ENCODE results near the gene BRINP1. TPM values are rescaled to one million over a fixed set of nuclear protein-coding genes. Genes with fewer than 3 reads are reported as not detected.

Gene BRINP1
- total RNA-seq, 3 donors from 2014 or later (not counting 1 experiment from before 2014, with no cell fraction given), result not detected

GRCh38 chr9:119310741-119311140 is 58.5 kb downstream of the BRINP1 start:
- no peak for DNase-seq
- H3K27ac Mint-ChIP-seq, result no peak overlapping the region
- H3K27me3 Mint-ChIP-seq (ENCODE audit: low read depth in 2 of 2), result no peaks in the 10 kb centered on the region
- H3K36me3 Mint-ChIP-seq, result no peaks in the 10 kb centered on the region
- TF ChIP-seq CTCF (IDR thresholded peaks at IDR 0.05), result no peak
- H3K27me3 ChIP-seq (ENCODE audit: control insufficient read depth, insufficient read depth, low read length), result no peaks in the 10 kb centered on the region
- H3K36me3 ChIP-seq (ENCODE audit: control insufficient read depth, insufficient read depth, low read length), result no peaks in the 10 kb centered on the region
- no peak overlapping the region for H3K4me3 Mint-ChIP-seq
- no peaks in the 10 kb centered on the region for H3K4me1 ChIP-seq (ENCODE audit: control insufficient read depth, insufficient read depth, low read length)
- H3K4me3 ChIP-seq (ENCODE audit: low read length), result no peak overlapping the region
- ATAC-seq, result no peak
- WGBS (ENCODE audit: insufficient coverage), result 47% methylated on average over 5 of the region's 5 CpGs
- peaks cover 5 to 7% of the 10 kb centered on the region in 2 donors for H3K9me3 Mint-ChIP-seq
- H3K4me1 Mint-ChIP-seq, result no peaks in the 10 kb centered on the region
- no peaks in the 10 kb centered on the region for H3K9me3 ChIP-seq (ENCODE audit: control insufficient read depth, insufficient read depth, low read length)
- H3K27ac ChIP-seq (ENCODE audit: low read length), result no peak overlapping the region
- intact Hi-C loops (cut with micrococcal nuclease), result no loop called here

- DNase-seq (no peak), ATAC-seq (no peak)
- no peak for TF ChIP-seq CTCF (IDR thresholded peaks at IDR 0.05)
- H3K27me3 Mint-ChIP-seq (ENCODE audit: low read depth in 2 of 2), result no peaks in the 10 kb centered on the region
- H3K4me3 Mint-ChIP-seq, result no peak overlapping the region
- H3K4me1 ChIP-seq (ENCODE audit: control insufficient read depth, insufficient read depth, low read length), result no peaks in the 10 kb centered on the region
- H3K27me3 ChIP-seq (ENCODE audit: control insufficient read depth, insufficient read depth, low read length), result no peaks in the 10 kb centered on the region
- no peaks in the 10 kb centered on the region for H3K36me3 ChIP-seq (ENCODE audit: control insufficient read depth, insufficient read depth, low read length)
- intact Hi-C loops (cut with micrococcal nuclease), result no loop called here
- H3K27ac ChIP-seq (ENCODE audit: low read length), result no peak overlapping the region
- H3K9me3 ChIP-seq (ENCODE audit: control insufficient read depth, insufficient read depth, low read length), result no peaks in the 10 kb centered on the region
- H3K4me1 Mint-ChIP-seq, result no peaks in the 10 kb centered on the region
- no peak overlapping the region for H3K4me3 ChIP-seq (ENCODE audit: low read length)
- no peaks in the 10 kb centered on the region for H3K36me3 Mint-ChIP-seq
- H3K9me3 Mint-ChIP-seq, result peaks cover 0 to 5% of the 10 kb centered on the region in 2 donors
- H3K27ac Mint-ChIP-seq, result no peak overlapping the region
- 72% methylated on average over 3 of the region's 5 CpGs for WGBS (ENCODE audit: insufficient coverage)
Measured at GRCh38 chr9:119307471-119307870, 61.8 kb downstream of the BRINP1 start.

GRCh38 chr9:119304555-119304954 is 64.7 kb downstream of the BRINP1 start:
- Mint-ChIP-seq H3K36me3 (no peaks in the 10 kb centered on the region), H3K27me3 (ENCODE audit: low read depth in 2 of 2) (no peaks in the 10 kb centered on the region), H3K4me3 (no peak overlapping the region), H3K9me3 (peaks cover 0 to 5% of the 10 kb centered on the region in 2 donors), H3K27ac (no peak overlapping the region), H3K4me1 (no peaks in the 10 kb centered on the region)
- H3K4me1 ChIP-seq (ENCODE audit: control insufficient read depth, insufficient read depth, low read length), result no peaks in the 10 kb centered on the region
- WGBS (ENCODE audit: insufficient coverage), result 65% methylated on average over 3 of the region's 3 CpGs
- intact Hi-C loops (cut with micrococcal nuclease), result no loop called here
- no peaks in the 10 kb centered on the region for H3K36me3 ChIP-seq (ENCODE audit: control insufficient read depth, insufficient read depth, low read length)
- ATAC-seq (no peak), DNase-seq (no peak)
- H3K27me3 ChIP-seq (ENCODE audit: control insufficient read depth, insufficient read depth, low read length), result no peaks in the 10 kb centered on the region
- H3K4me3 ChIP-seq (ENCODE audit: low read length), result no peak overlapping the region
- no peaks in the 10 kb centered on the region for H3K9me3 ChIP-seq (ENCODE audit: control insufficient read depth, insufficient read depth, low read length)
- TF ChIP-seq CTCF (IDR thresholded peaks at IDR 0.05), result no peak
- no peak overlapping the region for H3K27ac ChIP-seq (ENCODE audit: low read length)

- Mint-ChIP-seq H3K4me3 (no peak overlapping the region), H3K36me3 (no peaks in the 10 kb centered on the region), H3K27me3 (ENCODE audit: low read depth in 2 of 2) (no peaks in the 10 kb centered on the region), H3K4me1 (no peaks in the 10 kb centered on the region), H3K27ac (no peak overlapping the region), H3K9me3 (peaks cover 2 to 8% of the 10 kb centered on the region in 2 donors)
- DNase-seq (no peak), ATAC-seq (no peak)
- H3K27ac ChIP-seq (ENCODE audit: low read length), result no peak overlapping the region
- no peak overlapping the region for H3K4me3 ChIP-seq (ENCODE audit: low read length)
- H3K4me1 ChIP-seq (ENCODE audit: control insufficient read depth, insufficient read depth, low read length), result no peaks in the 10 kb centered on the region
- no peaks in the 10 kb centered on the region for H3K9me3 ChIP-seq (ENCODE audit: control insufficient read depth, insufficient read depth, low read length)
- no peak for TF ChIP-seq CTCF (IDR thresholded peaks at IDR 0.05)
- intact Hi-C loops (cut with micrococcal nuclease), result no loop called here
- WGBS (ENCODE audit: insufficient coverage), result 87% methylated on average over 13 of the region's 13 CpGs
- H3K27me3 ChIP-seq (ENCODE audit: control insufficient read depth, insufficient read depth, low read length), result no peaks in the 10 kb centered on the region
- no peaks in the 10 kb centered on the region for H3K36me3 ChIP-seq (ENCODE audit: control insufficient read depth, insufficient read depth, low read length)
Measured at GRCh38 chr9:119302988-119303698, 66.1 kb downstream of the BRINP1 start.

Measured in natural killer cell (primary cell).